HuH-7 (cell line): ENCODE data around the gene ANKFY1.
"Not testable (repeated sequence)": the region's sequence is repeated elsewhere in the genome, so short reads cannot be mapped to it uniquely, and the experiment has no call there.

ENCODE experiments used
- DNase-seq: peaks from one replicate; pipeline ENCODE4 v3.0.0; 2011; ENCODE audit warnings: low spot score

ANKFY1 gene

GRCh38 chr17:4219241-4219640 is 44.5 kb downstream of the ANKFY1 start:
- no peak for DNase-seq

- no peak for DNase-seq
Measured at GRCh38 chr17:4215882-4216570, 47.8 kb downstream of the ANKFY1 start.

GRCh38 chr17:4214157-4214556 is 49.6 kb downstream of the ANKFY1 start:
- no peak for DNase-seq

GRCh38 chr17:4209611-4210010 is 54.2 kb downstream of the ANKFY1 start:
- DNase-seq: no peak

GRCh38 chr17:4208238-4208637 is 55.5 kb downstream of the ANKFY1 start:
- no peak for DNase-seq

GRCh38 chr17:4206962-4207361 is 56.8 kb downstream of the ANKFY1 start:
- DNase-seq: no peak

GRCh38 chr17:4205917-4206316 is 57.9 kb downstream of the ANKFY1 start:
- no peak for DNase-seq

- no peak for DNase-seq
Measured at GRCh38 chr17:4204710-4205173, 59.0 kb downstream of the ANKFY1 start.

- no peak for DNase-seq
Measured at GRCh38 chr17:4204190-4204589, 59.6 kb downstream of the ANKFY1 start.

GRCh38 chr17:4201226-4201625 is 62.6 kb downstream of the ANKFY1 start:
- no peak for DNase-seq

GRCh38 chr17:4199818-4200402 is 63.9 kb downstream of the ANKFY1 start:
- DNase-seq: peak; percentile 69

GRCh38 chr17:4198995-4199394 is 64.8 kb downstream of the ANKFY1 start:
- DNase-seq: no peak

- no peak for DNase-seq
Measured at GRCh38 chr17:4195306-4195705, 68.5 kb downstream of the ANKFY1 start.

- no peak for DNase-seq
Measured at GRCh38 chr17:4194796-4195195, 69.0 kb downstream of the ANKFY1 start.

GRCh38 chr17:4190791-4191190 is 73.0 kb downstream of the ANKFY1 start:
- DNase-seq: not testable (repeated sequence)

GRCh38 chr17:4189280-4189679 is 74.5 kb downstream of the ANKFY1 start:
- DNase-seq: no peak

GRCh38 chr17:4188076-4188475 is 75.7 kb downstream of the ANKFY1 start:
- no peak for DNase-seq

GRCh38 chr17:4187076-4187475 is 76.7 kb downstream of the ANKFY1 start:
- no peak for DNase-seq

- no peak for DNase-seq
Measured at GRCh38 chr17:4186357-4186881, 77.4 kb downstream of the ANKFY1 start.

- DNase-seq: no peak
Measured at GRCh38 chr17:4185656-4186055, 78.1 kb downstream of the ANKFY1 start.

GRCh38 chr17:4184811-4185210 is 79.0 kb downstream of the ANKFY1 start:
- DNase-seq: no peak

- DNase-seq: no peak
Measured at GRCh38 chr17:4182043-4182442, 81.7 kb downstream of the ANKFY1 start.

- no peak for DNase-seq
Measured at GRCh38 chr17:4180791-4181190, 83.0 kb downstream of the ANKFY1 start.

- DNase-seq: no peak
Measured at GRCh38 chr17:4179071-4179470, 84.7 kb downstream of the ANKFY1 start.
